GM19372 (cell line): ENCODE measurements around the gene TMEM33.

Experiments used
- ATAC-seq: cut with Tn5 transposase; IDR thresholded peaks from one replicate; pipeline ENCODE4 v1.9.1; 2021; ENCODE audit warnings: mild to moderate bottlenecking, low read depth, moderate library complexity; ENCODE audit not compliant: unreplicated experiment

Gene TMEM33

DNA sequence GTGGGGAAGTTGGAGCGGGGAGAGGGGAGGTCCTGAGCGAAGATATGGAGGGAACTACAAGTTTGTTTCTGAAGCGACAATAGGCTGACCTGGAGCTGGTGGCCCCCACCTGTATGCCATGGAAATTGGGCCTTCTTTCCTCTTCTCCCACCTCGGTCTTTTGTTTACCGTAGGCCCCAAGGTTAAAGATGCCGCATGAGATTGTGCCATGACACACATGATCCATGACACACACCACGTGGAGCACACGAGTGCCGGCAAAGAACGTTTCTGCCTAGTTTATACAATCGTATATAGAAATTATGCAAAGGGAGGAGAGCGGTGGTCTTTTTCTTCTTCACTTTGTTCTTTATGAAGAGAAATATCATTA lies 408 bp downstream of the TMEM33 start:
- ATAC-seq, result peak; percentile 4

DNA sequence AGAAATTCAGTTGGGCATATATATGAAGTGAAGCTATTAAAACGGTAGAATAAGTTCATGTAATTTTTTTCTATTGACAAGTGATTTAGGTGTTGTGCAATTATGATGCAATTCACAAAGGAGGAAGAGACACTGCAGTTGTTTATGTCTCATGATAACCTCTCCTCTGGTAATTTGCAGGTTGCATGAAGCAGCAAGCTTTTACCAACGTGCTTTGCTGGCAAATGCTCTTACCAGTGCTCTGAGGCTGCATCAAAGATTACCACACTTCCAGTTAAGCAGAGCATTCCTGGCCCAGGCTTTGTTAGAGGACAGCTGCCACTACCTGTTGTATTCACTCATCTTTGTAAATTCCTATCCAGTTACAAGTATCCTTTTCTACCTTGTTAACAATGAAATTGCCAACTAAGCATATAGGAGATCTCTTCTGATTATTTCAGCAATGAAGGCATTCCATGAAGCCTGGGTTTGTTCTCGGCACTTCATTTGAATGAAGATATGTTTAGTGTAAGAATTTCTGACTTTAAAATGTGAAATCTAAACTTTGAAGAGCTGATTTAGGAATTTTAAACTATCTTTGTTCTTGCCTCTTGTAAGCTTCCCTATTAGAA lies 3.9 kb downstream of the TMEM33 start:
- ATAC-seq, result no peak

DNA sequence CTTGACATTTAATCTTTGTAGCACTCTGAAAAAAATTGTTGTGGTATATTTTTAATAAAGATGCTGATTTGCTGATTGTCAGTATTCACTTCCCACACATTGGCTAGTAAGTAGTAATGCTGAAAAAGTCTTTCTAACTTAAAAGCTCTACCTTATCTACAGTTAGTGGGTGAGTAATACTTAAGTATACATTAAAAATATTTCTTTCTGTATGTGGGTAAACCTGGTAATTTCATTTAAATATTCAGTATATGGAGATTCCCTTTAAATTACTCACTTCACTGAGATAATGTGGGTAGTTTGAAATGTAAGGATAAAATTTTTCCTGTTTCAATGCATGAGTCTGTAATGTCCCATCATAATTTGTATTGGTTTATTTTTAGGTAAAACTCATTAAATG lies 5.6 kb downstream of the TMEM33 start:
- no peak for ATAC-seq

- ATAC-seq, result no peak
Measured at GRCh38 chr4:41943506-41943905, 8.3 kb downstream of the TMEM33 start.

DNA sequence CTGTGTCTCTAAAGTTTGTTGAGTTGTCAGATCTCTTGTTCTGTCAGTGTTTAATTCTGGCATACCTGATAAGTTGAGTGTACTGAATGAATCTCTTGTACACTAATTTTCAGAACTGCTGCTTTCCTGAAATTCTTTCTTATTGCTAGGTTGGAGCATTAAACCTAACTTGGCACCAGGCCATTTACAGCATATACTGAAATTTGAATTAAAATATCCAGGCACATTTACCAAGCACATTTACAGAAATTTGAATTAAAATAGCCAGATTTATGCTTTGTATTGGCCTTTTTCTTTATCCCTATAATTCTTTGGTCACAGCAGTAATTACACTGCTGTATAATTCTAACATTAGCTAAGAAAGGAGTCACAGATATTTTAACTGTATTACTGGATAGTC lies 8.9 kb downstream of the TMEM33 start:
- ATAC-seq, result no peak

- no peak for ATAC-seq
Measured at GRCh38 chr4:41949531-41949930, 14.3 kb downstream of the TMEM33 start.

- ATAC-seq, result no peak
Measured at GRCh38 chr4:41957634-41958033, 22.4 kb downstream of the TMEM33 start.

DNA sequence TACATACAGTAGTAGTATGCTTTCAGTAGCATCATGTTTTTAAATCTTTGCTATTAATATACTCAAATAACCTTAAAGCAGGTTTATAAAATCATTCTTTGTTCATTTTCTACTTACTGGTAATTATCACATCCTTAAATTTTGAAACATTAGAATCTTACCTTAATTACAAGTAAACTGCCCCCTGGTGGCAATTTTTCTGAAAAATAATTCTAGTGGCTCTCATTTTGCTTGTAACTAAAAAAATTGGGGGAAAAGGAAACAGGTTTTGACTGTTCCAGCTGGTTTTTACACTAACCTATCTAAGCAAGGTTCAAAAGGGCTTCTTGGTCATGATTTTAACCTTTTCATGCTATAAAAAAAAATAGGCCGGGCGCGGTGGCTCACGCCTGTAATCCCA lies 27.9 kb downstream of the TMEM33 start:
- no peak for ATAC-seq

DNA sequence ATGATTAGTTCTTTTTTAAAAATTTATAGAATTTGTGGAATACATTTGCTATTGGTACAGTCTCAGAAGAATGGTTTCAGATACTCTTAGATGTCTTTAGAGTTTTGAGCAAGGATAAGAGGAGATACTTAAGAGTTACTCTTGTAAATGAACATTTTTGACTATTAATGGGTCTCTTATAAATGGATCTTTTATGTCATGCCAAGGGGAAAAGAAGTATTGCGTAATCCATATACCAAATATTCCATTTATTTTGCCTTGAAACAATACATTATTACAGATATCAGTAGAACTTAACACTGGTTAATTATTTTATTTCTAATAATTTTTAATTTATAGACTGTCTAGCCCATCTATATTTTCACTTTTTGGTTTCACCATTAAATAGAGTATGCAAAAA lies 29.2 kb downstream of the TMEM33 start:
- no peak for ATAC-seq

DNA sequence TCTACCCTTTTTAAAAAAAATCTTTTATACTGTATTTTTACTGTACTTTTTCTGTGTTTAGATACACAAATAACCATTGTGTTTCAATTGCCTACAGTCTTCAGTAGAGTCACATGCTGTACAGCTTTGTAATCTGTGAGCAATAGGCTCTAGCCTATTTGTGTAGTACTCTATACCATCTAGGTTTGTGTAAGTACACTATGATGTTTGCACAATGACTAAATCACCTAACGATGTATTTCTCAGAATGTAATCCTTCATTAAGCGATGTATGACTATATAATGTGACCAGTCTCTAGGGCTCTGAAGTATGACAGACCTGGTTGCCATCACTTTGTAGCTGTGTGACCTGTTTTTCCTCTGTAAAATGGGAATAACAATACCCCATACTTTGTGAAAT lies 32.2 kb downstream of the TMEM33 start:
- ATAC-seq, result no peak

DNA sequence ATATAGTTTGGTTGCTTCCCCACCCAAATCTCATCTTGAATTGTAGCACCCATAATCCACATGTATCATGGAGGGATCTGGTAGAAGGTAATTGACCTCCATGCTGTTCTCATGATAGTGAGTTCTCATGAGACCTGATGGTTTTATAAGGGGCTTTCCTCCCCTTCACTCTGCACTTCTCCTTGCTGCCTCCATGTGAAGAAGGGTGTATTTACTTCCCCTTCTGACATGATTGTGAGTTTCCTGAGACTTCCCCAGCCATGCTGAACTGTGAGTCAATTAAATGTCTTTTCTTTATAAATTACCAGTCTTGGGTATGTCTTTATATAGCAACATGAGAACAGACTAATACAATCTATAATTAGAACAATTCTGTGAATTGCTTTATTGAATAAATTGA lies 34.4 kb downstream of the TMEM33 start:
- no peak for ATAC-seq

DNA sequence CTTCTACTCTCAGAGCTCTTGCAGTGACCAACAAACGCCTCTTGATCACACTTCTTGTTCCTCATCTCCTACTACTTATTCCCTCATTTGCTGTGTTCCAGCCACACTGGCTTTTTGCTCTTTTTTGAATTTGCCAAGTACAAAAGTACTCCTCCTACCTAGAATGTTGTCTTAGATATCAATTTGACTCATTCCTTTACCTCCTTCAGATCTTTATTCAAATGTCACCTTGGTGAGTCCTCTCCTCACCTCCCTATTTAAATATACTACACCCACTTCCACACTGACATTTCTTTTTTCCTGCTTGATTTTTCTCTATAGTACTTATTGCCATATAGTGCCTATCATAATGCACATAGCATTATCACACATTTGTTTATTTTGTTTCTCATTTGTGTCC lies 40.1 kb downstream of the TMEM33 start:
- ATAC-seq, result no peak

DNA sequence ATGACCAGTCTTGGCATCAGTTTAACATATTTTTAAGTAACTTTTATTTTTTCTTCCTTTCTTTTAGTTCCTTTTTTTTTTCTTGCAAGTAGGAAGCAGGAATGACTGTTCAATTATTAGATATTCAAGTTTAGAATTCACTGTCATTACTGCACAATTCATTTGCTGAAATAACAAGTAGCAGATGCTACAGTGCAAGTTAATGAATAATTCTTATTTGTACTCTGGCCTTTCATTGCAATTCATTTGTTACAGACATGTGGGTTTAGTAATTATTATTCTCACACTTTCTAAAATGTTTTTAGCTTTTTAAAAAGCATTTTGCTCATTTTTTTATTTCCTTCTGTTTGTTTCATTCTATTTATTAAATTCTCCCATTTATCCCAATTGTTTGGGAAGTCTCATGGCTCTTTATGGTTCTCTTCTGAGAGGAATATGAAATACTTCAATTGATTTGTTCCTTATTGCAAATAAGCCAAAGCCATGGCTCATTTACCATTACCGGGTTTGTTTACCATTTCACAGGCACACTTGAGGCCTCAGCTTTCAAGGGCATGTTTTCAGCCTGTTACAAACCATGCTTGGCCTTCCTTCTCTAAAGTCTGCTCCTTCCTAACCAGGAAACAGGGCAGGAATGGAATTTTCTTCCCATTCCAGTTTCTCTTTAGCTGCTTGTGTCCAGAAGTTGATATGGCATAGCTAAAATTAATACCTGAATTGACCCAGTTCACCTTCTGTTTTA lies 41.7 kb downstream of the TMEM33 start:
- no peak for ATAC-seq

- ATAC-seq, result no peak
Measured at GRCh38 chr4:41977709-41978108, 42.5 kb downstream of the TMEM33 start.

DNA sequence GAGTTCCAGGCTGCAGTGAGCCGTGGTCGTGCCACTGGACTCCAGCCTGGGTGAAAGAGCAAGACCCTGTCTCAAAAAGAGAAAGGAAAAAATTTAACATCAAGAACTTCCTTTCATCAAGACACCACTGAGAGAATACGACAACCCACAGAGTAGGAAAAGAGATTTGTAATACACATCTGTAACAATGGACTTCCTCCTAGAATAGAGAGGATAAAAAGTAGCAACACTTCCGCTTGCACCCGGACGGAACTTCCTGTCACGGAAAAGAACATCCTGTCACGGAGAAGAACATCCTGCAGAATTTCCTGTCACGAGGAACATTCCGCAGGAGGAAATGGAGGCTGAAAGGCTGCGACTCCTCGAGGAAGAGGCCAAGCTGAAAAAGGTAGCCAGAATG lies 46.2 kb downstream of the TMEM33 start, which contains the start of gene DCAF4L1:
Gene DCAF4L1, plus strand, starts transcription at position 301 of the 400 bp plus-strand sequence. Its CDS starts 37 bp downstream, at position 338.
- no peak for ATAC-seq

GRCh38 chr4:41982716-41983115 lies 47.5 kb downstream of the TMEM33 start:
- ATAC-seq, result no peak

- ATAC-seq, result no peak
Measured at GRCh38 chr4:41985151-41985550, 49.9 kb downstream of the TMEM33 start.

- ATAC-seq, result peak; percentile 18
Measured at GRCh38 chr4:41989994-41990364, 54.8 kb downstream of the TMEM33 start.

DNA sequence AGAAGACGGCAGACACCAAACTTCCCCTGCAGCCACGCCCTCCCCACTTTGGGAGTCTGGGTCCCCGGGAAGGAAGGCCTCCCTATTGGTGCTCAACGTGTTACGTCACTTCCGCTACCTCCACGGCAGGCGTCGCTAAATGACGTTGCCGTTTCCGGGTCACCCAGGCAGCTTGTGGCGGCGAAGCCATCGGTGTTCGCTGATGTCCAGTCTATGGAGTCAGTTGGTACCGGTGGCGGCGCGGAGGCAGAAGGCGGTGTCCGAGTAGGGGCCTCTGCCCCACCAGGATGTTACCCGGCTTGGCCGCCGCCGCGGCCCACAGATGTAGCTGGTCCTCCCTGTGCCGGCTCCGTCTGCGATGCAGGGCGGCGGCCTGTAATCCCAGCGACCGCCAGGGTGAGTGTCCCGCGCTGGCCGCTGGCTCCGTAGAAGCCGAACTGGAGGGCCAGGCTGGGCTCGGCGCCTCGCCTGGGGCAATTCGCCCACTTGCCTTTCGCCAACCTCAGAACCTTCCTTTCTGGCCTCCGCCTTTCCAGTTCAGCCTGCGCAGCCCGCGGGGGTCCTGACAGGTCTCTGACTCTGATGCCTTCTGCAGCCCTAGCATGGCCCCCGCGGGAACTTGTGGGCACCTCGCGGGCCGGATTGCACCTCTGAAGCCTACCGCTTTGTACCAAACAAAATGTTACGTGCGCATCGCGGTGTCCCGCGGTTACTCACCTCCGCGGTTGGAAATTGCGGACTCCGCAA lies 55.3 kb downstream of the TMEM33 start, which contains the start of gene SLC30A9:
Gene SLC30A9, plus strand, starts transcription at position 166 of the 747 bp plus-strand sequence. Its CDS starts 122 bp downstream, at position 288.
- peak; percentile 98 for ATAC-seq

- ATAC-seq, result no peak
Measured at GRCh38 chr4:41991916-41992767, 56.9 kb downstream of the TMEM33 start.
